Measurements from ENCODE around the gene ZFP90.
"Not testable (repeated sequence)": the region's sequence is repeated elsewhere in the genome, so short reads cannot be mapped to it uniquely, and the experiment has no call there.

Gene ZFP90

DNA sequence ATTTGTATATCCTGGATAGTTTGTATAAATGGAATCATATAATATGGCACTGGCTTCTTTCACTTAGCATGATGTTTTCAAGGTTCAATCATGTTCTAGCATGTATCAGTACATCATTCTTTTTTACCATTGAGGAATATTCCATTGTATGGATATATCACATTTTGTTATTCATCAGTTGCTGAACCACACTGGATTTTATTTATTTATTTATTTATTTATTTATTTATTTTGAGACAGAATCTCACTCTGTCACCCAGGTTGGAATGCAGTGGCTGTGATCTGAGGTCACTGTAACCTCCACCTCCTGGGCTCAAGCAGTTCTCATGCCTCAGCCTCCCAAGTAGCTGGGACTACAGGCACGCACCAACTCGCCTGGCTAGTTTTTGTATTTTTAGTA, 21.2 kb downstream of the ZFP90 start:
- DNase-seq; intact Hi-C loops (cut with DNase I): not testable (repeated sequence)

DNA sequence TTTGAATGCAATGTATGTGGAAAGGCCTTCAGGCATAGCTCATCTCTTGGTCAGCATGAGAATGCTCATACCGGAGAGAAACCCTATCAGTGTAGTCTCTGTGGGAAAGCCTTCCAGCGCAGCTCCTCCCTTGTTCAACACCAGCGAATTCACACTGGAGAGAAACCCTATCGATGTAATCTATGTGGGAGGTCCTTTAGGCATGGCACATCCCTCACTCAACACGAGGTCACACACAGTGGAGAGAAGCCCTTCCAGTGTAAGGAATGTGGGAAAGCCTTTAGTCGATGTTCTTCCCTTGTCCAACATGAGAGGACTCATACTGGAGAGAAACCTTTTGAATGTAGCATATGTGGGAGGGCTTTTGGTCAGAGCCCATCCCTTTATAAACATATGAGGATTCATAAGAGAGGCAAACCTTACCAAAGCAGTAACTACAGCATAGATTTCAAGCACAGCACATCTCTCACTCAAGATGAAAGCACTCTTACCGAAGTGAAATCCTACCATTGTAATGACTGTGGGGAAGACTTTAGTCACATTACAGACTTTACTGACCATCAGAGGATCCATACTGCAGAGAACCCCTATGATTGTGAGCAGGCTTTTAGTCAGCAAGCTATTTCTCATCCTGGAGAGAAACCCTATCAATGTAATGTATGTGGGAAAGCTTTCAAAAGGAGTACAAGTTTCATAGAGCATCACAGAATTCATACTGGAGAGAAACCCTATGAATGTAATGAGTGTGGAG, 24.7 kb downstream of the ZFP90 start:
- intact Hi-C loops (cut with DNase I), result no loop called here
- DNase-seq, result no peak

DNA sequence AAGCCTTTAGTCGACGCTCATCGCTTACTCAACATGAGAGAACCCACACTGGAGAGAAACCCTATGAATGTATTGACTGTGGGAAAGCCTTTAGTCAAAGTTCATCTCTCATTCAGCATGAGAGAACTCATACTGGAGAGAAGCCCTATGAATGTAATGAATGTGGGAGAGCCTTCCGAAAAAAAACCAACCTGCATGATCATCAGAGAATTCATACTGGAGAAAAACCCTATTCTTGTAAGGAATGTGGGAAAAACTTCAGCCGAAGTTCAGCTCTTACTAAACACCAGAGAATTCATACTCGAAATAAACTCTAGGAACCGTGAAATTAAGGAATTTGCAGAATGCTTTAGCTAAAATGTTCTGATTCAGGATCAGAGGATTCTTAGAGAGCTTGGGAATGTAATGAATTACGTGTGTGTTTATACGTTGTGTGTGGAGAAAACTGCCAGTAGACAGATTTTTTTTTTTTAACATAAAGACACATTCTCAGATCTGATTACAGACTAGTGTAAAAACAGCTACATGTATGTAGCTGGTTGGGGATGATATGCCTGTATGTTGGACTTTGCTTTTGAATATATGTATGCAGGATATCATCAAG, 25.4 kb downstream of the ZFP90 start:
- intact Hi-C loops (cut with DNase I), result no loop called here
- no peak for DNase-seq

DNA sequence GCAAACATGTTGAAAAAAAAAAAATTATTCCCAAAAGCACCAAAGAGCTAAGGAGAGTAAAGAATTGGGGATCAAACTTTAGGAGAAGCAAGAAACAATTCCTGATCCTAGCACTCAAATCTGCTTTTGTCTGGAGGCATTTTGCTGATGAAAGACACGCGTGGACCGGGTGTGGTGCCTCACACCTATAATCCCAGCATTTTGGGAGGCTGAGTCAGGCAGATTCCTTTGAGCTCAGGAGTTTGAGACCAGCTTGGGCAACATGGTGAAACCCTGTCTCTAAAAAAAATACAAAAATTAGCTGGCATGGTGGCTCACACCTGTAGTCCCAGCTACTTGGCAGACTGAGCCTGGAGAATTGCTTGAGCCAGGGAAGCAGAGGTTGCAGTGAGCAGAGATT, 35.4 kb downstream of the ZFP90 start:
- intact Hi-C loops (cut with DNase I), result no loop called here

DNA sequence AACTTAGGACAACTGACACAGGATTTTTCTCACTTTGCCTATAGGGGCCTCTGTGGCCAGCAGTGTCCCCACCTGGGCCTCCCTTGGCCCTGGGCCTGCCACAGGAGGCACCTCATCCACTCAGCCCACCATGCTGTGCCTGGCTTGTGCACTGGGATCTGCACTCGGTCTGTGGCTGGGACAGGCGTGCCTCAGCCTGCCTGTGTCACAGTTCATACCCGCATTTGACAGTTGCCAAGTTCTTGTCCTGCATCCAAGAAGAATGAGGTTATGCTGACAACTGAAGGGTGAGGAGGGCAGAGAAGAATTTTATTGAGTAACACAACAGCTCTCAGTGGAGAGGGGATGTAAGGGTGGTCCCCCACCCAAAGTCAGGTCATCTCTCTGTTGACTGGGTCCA, 36.0 kb downstream of the ZFP90 start:
- no peak for DNase-seq
- intact Hi-C loops (cut with DNase I), result no loop called here

More for the DNA sequence above, 35.4 kb downstream of the ZFP90 start:
- DNase-seq, result no peak

DNA sequence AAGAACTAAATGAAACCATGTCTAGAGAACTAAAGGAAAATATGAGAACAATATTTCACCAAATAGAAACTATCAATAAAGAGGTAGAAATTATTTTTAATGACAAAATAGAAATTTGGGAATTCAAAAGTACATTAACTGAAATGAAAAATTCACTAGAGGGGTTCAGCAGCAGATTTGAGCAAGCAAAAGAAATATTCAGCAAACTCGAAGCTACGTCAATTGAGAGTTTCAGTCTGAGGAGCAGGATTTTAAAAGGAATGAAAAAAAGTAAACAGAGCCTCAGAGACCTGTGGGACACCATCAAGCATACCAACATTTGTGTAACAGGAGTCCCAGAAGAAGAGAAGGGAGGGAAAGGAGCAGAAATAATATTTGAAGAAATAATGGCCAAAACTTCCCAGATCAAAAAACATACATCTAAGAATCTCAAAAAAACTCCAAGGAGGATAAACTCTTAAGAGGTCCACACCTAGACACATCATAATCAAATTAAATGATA, 38.3 kb downstream of the ZFP90 start:
- no peak for DNase-seq
- intact Hi-C loops (cut with DNase I), result no loop called here

GRCh38 chr16:68590201-68590994, 51.3 kb downstream of the ZFP90 start:
- DNase-seq, result peak; percentile 14 to 82 (median 58)
- intact Hi-C loops (cut with DNase I), result no loop called here

DNA sequence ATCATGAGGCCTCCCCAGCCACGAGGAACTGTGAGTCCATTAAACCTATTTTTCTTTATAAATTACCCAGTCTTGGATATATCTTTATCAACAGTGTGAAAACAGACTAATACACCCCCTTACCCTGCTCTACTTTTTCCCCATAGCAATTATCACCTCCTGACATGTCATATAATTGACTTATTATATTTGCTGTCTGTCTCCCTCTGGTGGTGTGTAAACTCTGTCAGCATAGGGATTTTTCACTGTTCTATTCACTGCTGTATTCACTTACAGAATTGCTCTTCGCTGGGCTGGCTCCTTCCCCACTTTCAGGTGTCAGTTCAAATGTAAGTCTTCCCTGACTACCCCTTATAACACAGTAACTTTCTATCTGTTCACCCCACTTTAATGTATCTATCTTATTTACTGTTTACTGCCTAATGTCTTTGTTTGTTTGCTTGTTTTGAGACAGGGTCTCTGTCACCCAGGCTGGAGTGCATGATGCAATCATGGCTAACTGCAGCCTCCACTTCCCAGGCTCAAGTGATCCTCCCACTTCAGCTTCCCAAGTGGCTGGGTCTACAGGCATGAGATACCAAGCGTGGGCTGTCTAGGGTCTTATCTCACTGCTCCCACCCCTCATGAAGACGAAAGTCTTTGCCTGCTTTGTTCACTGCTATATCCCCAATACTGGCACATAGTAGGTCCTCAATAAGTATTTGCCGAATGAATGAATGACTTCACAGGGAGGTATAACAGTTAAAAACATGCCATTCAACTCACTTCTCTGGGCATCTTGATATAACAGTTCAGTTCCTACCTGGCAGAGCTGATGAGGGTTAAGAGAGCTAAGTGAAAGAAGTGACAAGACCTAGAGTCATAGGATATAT, 53.6 kb downstream of the ZFP90 start:
- no peak for DNase-seq
- intact Hi-C loops (cut with DNase I), result no loop called here

GRCh38 chr16:68596266-68596665, 57.2 kb downstream of the ZFP90 start:
- no peak for DNase-seq

DNA sequence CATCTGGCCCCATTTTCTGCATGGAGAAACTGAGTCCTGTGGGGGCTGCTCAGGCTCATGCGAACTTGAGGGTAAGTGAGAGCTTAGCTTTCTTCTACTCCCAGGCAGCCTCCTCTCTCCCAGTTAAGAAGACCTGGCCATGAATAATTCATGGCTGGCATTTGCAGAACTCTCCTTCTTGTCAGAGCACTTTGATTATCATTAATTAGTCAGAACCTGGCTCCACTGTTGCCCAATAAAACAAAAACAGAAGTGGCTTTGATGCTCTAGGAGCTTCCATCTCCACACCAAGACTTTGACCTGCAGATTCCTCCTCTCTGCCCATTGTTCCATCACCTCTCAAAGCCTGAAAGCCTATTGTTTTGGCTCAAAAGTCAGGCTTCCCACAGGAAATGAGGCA, 60.5 kb downstream of the ZFP90 start:
- intact Hi-C loops (cut with DNase I), result no loop called here
- no peak for DNase-seq

More at GRCh38 chr16:68596266-68596665, 57.2 kb downstream of the ZFP90 start:
- intact Hi-C loops (cut with DNase I), result no loop called here

DNA sequence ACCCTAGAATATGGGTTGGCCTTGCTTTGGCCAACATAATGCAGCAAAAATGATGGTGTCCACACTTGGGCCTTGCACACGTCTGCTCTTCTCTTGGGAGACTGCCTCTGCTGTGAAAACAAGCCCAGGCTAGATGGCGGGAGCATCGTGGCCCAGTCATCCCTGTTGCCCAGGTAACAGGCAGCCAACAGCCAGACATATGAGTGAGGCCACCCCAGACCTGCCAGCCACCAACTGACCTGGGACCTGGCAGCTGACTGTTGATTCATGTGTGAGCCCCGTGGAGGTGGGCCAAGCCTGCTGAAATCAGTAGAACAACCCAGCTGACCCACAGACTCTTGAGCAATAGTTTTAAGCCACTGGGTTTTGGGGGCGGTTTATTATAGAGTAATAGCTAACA, 66.7 kb downstream of the ZFP90 start:
- intact Hi-C loops (cut with DNase I), result no loop called here
- no peak for DNase-seq

- intact Hi-C loops (cut with DNase I), result no loop called here
- peak in 3 of 42 donors; percentile 3 to 44 (median 3) for DNase-seq
These were observed 68.4 kb downstream of the ZFP90 start for GRCh38 chr16:68607443-68607842.

- intact Hi-C loops (cut with DNase I), result no loop called here
- no peak for DNase-seq
These were observed 69.2 kb downstream of the ZFP90 start for GRCh38 chr16:68608330-68608729.

DNA sequence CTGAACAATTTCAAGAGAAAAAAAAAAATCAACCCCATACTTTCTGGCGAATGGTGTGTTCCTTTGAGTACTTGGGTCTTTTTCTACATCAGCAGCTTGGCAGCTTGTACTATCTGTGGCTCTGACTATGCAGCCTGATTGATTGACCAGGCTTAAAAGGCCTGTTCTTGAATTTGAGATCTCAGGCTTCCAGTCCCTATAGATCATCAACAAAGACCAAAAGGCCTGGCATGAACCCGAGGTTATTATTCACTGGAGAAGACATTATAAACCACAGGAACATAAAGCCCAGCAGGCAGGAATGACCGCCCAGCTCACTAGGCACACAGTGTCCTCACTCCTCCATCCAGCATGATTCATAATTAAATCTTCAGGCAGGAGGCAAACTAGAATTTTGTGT, 73.9 kb downstream of the ZFP90 start:
- intact Hi-C loops (cut with DNase I), result no loop called here
- DNase-seq, result no peak

- intact Hi-C loops (cut with DNase I), result no loop called here
- DNase-seq, result no peak
These were observed 78.6 kb downstream of the ZFP90 start for GRCh38 chr16:68617734-68618133.

All from head of caudate nucleus (tissue), 42 donors.